SK-N-DZ (cell line): ENCODE data around the gene ZCCHC24.
"Not testable (repeated sequence)": the region's sequence is repeated elsewhere in the genome, so short reads cannot be mapped to it uniquely, and the experiment has no call there.

Experiments
- DNase-seq: peaks from one replicate; pipeline ENCODE4 v3.0.0-alpha.2; 2015; ENCODE audit warnings: low spot score

The ZCCHC24 gene

DNA sequence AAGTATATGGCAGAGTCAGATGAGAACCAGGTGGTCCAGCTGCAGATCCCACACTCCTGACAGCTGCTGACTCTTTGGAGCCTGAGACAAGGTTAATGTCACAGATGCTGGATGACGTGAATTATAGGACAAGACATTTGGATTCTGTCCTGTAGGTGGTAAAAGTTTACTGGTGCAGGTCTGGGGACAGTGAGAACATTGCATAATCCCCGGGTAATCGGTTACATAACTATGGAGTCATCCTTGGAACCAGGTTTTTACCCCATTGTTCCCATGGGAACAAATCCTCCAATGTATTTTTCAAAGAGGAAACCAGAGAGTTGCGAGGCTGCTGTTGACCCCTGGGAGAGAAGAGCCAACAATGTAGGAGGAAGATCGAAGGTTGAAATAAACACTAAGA is 27.5 kb upstream of the ZCCHC24 start:
- DNase-seq: no peak

DNA sequence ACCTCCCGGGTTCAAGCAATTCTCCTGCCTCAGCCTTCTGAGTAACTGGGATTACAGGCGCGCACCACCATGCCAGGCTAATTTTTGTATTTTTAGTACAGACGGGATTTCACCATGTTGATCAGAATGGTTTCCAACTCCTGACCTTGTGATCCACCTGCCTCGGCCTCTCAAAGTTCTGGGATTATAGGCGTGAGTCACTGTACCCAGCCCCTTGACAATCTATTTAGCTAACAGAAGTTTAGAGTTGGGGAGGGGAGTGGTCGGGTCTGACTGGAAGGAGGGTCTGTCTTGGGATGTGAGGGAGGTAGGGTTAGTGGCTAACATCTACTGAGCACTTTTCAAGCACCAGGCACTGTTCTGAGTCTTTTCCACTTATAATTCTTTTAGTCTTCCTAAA is 27.0 kb upstream of the ZCCHC24 start:
- no peak for DNase-seq

DNA sequence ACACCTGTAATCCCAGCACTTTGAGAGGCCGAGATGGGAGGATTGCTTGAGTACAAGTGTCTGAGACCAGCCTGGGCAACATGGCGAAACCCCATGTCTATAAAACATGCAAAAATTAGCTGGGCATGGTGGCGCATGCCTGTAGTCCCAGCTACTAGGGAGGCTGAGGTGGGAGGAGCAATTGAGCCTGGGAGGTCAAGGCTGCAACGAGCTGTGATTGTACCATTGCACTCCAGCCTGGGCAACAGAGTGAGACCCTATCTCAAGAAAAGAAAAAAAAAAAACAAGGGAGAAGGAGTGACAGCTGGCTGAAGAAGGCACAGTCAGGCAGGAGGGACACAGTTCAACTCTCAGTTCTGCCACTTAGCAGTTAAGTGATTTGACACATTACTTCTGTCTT is 26.4 kb upstream of the ZCCHC24 start:
- no peak for DNase-seq

DNA sequence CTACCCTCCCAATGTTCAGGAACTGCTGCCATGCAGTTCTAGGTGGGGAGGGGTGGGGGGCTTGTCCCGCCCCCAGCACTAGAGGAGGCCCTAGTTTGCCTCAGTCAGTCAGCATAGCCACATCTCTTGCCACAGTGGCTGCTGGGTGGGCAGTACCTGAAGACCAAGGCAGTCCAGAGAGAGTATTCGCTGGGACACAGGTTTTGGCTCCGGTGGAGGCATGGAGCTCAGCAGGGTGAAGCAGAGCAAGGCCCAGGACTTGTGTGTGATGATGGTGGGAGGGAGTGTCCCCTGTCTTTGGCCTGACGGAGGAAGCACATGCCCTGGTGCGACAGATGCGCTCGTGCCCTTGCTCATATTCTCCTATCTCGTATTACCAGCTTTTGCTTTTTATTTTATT is 24.7 kb upstream of the ZCCHC24 start:
- no peak for DNase-seq

DNA sequence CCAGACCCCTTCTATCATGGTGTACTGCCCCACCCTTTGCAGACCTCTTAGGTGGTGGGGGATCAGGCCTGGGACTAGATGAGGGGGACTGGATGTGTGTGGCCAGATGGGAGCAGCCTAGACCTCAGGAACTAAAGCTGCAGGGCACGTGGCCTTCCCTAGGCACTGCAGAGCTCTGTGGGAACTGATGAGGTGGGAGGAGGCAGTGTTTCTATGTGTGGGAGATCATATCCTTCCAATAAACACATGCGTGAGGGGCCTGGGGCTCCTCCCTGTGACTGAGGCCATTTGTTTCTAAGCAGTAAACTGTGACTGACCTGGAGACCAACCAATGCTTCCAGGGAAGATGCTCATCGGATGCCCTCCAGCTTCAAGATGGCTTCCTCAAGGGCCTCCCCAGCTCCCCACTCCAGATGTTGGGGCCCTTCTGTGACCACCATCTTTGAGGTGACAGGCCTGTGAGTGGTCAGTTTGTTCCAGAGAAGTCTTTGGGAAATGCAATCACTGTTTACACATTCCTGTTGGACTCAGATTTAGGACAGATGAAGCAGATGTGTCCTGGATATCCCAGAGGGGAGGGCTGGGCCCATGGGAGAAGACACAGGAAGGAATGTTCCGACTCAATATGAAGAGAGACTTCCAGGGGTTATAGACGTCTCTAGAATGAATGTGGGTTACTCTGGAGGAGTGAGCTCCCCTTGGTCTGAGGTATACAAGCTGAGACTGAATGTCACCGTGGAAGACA is 23.6 kb upstream of the ZCCHC24 start:
- DNase-seq: no peak

DNA sequence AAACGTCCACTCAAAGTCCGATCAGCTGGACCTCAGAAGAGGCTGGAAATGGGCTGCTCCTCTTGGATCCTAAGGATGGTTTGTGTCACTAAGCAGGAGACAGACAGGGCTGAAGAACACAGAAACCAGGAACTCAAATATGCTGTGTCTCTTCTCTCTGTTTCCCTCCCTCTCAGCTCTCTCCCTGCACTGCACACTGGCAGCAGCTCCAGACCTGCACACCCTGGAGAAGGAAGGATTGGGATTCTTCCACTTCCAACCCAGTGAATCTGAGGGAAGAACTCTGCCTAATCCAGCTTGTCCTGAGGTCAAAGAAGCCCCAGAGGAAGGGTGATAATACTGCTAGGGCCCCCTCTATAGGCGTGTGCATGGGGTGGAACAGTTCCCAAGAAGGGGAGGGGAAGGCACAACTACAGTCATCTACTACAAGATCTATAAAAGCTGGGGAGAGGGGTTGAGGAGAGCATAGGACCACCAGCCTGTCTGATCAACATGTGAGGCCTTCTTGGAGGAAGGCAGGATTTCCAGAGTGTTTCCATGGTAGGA is 22.7 kb upstream of the ZCCHC24 start:
- no peak for DNase-seq

DNA sequence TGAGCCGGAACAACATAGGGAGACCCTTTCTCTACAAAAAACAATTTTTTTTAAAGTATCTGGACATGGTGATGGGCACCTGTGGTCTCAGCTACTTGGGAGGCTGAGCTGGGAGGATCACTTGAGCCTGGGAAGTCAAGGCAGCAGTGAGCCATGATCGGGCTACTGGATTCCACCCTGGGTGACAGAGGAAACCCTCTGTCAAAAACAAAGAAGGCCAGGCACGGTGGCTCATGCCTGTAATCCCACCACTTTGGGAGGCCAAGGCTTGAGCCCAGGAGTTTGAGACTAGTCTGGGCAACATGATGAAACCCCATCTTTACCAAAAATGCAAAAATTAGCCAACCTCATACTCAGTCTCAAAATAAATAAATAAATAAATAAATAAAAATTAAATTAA is 19.9 kb upstream of the ZCCHC24 start:
- DNase-seq: no peak

DNA sequence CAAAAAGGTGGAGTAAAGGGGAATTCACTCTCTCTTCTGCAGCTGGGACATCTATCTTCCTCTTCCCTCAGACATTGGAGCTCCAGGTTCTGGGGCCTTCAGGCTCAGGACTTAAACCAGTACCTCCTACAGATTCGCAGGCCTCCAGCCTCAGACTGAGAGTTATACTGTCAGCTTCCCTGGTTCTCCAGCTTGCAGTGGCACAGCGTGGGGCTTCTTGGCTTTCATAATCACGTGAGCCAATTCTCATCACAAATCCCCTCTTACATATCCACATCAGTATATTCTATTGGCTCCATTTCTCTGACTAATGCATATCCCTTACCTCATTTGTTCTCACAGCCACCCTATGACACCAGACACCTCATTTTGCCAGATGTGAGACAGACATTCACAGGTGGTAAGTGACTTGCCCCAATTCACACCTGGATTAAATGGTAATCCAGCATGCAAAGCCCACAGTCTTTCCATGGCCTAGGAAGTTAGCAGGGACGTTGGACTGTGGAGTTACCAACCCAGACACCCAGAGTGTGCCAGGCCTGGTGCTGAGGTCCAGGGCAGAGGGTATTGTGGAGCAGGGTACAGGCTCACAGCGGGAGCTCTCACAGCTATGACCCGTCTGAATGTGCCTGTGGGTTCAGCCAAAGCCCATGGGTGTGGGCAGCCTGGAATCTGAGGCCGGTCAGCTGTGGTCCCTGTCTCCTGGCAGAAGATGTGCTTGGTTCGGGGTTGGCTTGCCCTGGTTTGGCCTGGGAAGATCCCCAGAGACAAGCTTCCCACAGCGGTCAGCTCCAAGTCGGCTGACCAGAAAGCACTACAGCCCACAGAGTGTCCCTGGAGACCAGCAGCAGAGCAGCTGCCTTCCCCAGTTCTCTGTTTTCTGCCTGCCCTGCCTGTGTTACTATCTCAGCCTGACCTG is 18.4 kb upstream of the ZCCHC24 start:
- DNase-seq: no peak

DNA sequence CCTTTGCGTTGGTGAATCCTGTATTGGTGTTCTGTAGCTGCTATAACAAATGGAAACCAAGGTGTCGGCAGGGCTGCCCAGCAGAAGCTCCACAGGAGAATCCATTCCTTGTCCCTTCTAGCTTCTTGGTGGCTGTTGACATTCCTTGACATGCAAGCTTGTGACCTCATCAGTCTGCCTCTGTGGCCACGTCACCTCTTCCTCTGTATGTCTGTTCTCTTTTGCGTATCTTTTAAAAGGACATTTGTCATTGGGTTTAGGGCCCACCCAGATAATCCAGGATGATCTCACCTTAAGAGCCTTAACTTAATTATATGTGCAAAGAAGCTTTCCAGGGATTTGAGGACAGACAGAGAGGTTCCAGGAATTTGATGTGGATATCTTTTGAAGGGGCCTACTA is 15.3 kb upstream of the ZCCHC24 start:
- no peak for DNase-seq

DNA sequence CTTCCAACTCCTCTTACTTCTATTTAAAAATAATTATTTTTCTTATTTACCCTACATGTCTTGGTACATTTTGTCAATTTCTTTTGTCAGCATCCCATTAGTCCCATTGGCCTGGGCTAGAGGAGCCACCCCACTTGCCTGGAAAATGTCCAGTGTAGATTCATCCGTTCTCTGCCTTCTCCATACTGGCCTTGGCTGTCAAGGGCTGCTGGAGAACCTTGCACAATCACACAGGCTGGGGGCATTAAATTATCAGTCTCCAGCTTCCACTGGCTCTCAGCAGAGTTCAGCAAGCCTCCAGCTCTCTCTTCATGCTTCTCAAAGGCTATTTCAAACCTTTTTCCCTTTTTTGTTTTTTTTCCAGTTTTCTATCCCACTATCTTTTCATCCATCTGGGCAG is 13.8 kb upstream of the ZCCHC24 start:
- DNase-seq: no peak

DNA sequence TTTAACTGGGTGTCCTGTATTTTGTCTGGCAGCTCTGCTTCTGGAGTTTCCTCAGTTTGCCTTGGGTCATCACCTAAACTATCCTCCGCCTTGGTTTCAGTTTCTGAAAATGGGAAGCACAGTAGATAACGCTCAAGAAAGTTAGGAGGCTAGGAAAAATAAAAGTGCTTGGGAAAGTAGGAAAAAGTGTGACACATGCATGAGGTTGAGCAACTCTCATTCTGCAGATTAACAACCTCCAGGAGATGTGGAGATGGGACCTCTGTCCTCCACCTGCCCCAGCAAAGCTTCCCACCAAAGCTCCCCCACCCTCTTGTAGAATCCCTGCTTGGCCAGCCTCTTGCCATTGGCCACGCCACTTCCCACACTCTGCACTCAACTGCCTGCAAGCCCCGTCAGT is 13.1 kb upstream of the ZCCHC24 start:
- no peak for DNase-seq

DNA sequence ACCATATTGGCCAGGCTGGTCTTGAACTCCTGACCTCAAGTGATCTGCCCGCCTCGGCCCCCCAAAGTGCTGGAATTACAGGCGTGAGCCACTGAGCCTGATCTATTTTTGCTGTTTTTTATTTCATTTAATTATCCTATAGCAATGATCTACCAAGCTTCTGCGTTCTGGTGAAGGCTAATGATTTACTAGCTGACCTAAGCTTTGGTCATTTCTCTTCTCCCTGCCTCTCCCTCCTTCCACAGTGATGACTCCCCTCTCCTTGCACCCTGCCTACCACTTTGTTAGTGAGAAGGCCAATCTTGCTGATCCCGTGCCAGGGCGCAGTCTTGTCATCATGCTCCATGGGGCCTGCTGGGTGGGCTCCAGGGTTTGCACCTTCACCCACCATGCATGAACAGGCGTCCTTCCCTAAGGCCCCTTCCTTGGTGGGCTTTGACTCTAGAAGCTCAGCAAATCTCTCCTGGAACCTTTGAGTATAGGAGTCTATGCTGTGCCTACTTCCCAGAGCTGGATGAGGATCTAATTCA is 11.9 kb upstream of the ZCCHC24 start:
- no peak for DNase-seq

DNA sequence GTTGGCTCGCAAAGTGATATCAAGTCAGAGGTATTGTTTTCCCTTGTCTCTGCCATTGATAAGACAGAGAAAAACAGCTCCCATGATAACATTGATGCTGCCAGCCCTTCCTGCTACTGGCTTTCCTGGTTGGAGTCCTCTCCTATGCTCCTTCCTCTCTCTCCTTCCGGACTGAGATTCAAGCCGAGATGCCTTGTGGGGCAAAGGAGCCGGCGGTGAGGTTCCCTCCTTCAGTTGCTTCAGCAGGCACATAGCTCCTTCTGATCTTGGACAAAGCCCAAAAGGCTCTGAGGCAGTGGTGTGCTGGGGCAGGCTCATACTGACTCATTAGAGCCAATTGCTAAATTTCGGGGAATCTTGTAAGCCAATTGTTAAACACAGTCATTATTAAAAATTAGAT is 8.8 kb upstream of the ZCCHC24 start:
- no peak for DNase-seq

DNA sequence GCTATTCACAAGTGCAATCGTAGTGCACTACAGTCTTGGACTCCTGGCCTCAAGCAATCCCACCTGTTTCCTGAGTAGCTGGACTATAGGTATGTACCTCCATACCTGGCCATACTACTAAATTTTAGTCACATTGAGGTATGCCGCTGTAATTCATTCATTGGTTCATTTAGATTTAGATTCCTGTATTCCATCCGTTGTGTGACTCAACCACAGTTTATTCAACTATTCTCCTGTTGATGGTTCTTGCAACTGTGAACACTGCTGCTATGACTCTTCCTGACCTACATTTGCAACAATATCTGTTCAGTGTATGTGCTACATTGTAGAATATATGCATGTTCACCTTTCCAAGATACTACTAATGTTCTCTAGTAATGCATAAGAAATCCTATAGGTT is 8.0 kb upstream of the ZCCHC24 start:
- DNase-seq: no peak

DNA sequence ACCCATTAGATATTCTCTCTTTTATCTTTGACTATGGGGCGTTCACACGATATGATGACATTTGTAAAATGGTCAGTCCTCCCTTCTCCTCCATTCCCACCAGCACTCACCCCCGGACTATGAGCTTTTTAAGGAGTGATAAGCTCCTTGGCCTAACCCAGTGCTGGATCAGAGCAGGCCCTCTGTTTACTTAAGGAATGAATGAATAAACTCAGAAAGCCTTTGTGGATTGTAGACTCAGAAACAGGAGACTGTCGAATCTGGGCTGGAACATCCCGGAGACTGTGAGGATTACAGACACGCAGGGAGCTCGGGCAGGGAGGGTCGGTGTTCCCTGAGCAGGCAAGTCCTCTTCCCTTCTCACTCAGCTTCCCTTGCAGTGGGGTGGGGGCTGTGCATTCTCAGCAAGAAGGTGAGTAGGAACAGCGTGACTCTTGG is 6.8 kb upstream of the ZCCHC24 start:
- DNase-seq: no peak

DNA sequence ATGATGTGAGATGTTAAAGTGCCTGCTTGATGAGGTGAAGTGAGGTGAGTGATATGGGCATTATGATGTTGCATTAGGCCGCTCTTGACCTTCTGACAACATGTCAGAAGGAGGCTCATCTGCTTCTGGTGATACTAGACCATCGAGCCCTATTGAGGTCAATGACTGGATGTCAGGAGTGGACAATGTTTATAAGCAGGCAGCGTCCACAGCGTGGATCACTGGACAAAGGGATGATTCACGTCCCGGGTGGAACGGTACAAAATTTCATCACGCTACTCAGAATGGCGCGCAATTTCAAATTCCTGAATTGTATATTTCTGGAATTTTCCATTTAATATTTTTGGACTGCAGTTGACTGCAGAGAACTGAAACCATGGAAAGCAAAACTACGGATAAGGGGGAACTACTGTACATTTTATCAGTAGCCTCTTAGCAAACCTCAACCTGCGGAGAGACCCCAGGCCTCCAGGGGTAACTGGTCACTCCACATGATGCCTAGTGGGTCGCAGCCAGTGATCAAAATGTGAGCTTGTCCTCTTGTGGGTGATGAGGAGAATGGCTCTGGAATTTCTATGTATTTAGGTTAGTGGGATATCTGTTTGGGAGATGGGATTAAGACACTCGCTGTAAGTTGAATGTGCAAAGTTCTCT is 5.7 kb upstream of the ZCCHC24 start:
- DNase-seq: no peak

DNA sequence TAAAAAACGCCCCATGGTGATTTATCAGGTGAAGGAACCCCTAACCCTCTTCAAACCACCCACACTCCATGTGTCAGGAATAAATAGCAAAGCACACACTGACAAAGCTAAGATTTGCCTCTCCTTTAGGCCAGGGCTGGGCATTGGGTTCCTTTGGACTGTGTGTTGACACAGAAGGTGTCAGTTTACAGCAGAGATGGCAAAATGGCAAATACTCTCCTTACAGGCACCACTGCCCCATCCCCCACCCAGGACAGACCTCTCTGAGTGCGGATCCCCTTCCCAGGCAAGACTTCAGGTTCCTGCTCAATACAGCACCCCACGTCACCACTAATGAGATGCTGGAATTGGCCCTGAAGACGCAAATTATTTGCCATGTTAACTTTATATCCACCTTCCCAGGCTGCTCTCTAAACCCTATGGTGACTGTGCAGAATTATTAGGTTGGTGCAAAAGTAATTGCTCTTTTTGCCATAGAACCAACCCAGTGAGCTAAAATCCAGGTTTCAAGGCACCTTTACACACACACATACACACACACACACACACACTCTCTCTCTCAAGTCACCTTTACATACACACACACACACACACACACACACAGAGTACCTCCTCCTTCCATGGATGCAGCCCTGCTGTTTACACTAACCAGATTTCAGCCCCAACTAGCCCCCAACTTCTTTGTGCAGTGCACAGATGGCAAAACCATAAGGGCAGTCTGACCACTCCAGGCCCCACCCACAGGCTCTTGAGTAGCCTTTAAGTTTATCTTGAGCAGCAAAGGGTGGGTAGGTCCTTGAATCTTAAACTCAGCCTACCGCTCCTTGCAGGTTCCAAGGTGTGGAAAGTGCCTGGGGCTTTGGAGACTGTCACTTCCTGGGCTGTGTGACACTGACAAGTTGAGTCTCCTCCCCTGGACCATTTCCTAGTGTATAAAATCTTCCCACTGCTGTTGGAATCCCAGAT is 4.0 kb upstream of the ZCCHC24 start:
- no peak for DNase-seq

DNA sequence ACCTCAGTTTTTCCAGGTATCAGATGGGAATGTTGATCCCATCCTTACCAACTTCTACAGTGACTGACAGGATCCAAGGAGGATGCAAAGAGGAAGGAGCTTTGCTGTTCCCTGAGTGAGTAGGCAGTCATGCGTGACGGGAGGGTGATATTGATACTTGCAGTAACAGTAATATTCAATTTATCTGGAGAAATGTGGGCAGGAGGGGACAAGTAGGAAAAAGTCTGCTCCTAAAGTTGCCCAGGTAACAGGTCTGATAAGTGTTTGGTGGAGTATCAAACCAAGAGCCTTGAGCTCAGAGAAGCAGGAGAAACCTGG is 3.3 kb upstream of the ZCCHC24 start:
- DNase-seq: no peak

DNA sequence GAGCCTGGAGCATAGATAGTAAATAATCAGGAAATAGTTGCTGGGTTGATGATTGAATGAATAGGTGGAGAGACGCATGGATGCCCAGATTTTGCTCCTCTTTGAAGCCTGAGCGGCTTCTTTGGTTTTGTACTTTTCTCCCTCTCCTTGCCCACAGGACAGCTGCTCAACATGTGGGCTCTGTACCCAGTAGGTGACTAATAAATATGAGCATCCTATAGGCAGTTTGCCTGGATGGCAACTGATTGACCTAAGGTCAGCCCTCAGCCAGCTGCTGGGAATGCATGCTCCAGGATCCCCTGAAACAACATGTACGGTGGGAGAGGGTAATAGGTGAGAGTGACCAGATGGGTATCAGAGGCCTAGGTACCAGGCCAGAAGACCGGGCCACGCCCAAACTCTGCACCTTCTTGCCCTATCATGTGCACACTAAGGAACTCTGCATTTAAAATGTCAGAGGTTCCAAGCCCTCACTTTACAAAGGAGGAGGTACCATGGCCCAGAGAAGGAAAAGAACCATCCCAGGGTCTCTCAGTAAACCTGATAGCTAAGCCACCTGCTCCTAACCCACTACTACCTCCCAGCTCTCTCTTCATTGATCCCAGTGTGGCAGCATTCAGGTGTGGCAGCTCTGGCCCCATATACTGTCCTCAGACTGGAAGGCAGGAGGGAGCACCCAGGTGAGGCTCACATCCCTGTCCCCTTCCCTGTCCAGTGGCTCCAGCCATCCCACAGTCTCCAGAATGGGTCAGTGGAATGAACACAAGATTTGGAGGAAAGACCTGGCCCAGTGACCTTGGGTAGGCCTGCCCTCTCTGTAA is 2.7 kb upstream of the ZCCHC24 start:
- no peak for DNase-seq

DNA sequence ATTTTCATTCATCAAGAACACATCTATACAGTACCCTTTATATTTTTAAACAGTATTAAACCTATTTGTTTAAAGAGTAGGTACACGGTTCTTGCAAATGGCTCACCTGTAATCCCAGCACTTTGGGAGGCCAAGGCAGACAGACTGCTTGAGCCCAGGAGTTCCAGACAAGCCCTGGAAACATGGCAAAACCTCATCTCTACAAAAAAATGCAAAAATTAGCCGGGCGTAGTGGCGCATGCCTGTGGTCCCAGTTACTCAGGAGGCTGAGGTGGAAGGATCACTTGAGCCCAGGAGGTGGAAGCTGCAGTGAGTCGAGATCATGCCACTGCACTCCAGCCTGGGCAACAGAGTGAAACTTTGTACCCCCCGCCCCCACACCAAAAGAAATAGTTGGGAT is 1.8 kb upstream of the ZCCHC24 start:
- DNase-seq: not testable (repeated sequence)
